Stimulated activated naive CD4-positive, alpha-beta T cell treated with Interleukin-2 at 50 U/mL for 16 hours (primary cell): Measurements from ENCODE around the gene BLOC1S1.

Source experiments
- DNase-seq: peaks from one replicate; lab custom pipeline; 2025; lab: John Stamatoyannopoulos, UW

The BLOC1S1 gene

DNA sequence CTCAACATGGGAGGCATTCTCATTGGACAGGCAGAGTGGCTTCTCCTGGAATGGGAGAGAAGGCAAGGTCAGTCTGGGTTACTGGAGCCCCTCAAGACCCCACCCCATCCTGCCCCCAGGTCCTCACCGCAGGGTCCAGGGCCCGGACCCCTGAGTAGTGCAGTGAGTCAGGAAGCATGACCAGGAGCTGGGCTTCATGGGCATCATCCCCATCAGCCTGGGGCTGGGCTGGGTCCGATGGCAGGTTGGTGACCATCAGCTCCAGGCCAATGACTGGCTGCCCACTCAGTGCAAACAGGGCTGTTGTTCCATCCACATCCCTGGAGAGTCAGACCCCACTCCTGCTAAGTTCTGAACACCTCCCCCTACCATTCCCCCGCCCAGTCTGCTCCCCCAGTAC lies 21.2 kb upstream of the BLOC1S1 start:
- no peak for DNase-seq

GRCh38 chr12:55695349-55695748 lies 20.5 kb upstream of the BLOC1S1 start:
- no peak for DNase-seq

DNA sequence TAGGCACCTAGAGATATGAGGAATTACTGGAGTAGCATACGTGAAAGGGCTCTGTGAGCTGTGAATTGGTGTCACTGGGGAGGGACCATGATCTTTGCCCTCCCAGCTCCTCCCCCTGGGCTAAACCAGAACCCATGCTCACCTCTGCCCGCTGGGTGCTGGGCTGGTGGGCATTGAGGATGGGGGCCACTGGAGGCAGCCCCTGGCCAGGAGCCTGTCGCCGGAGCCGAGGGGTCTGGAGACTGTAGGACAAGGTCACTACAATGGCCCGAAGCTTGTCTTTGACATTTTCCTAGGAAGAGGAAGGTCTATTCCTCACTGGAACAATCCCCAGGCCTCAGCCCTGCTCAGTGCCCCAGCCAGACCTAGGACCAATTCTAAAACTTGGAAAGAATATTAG lies 19.7 kb upstream of the BLOC1S1 start:
- DNase-seq: no peak

DNA sequence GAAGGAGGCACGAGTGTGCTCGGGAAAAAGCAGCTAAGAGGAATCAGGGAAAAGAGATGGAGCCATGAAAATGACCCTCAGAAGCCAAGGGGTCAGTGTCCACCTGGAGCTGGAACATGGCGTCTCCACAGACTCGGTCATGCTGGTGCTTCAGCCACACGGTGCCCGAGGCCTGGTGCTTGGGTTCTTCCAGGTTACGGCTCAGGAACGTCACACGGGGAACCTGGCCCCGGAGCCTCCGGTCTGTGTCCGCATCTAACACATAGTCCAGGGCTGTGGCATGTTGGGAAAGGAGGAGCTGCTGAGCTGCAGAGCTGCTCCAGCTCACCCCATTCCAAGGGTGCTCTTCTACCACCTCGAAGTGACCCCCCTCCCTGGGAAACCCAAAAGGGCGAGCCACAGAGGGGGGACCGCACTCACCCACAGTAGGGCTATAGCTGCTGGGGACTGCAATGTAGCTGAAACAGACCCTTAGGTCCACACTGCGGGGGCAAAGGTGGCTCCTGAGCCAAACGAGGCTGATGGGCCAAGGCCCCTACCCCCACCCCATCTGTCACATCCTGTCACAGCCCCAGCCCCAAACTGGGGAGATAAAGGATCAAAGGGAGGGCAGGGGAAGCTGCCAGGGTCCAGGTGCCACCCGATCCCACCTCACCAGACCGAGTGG lies 18.9 kb upstream of the BLOC1S1 start:
- DNase-seq: no peak

GRCh38 chr12:55697686-55698085 lies 18.2 kb upstream of the BLOC1S1 start:
- no peak for DNase-seq

GRCh38 chr12:55698241-55698955 lies 17.4 kb upstream of the BLOC1S1 start:
- DNase-seq: no peak

GRCh38 chr12:55698965-55699364 lies 16.9 kb upstream of the BLOC1S1 start:
- no peak for DNase-seq

DNA sequence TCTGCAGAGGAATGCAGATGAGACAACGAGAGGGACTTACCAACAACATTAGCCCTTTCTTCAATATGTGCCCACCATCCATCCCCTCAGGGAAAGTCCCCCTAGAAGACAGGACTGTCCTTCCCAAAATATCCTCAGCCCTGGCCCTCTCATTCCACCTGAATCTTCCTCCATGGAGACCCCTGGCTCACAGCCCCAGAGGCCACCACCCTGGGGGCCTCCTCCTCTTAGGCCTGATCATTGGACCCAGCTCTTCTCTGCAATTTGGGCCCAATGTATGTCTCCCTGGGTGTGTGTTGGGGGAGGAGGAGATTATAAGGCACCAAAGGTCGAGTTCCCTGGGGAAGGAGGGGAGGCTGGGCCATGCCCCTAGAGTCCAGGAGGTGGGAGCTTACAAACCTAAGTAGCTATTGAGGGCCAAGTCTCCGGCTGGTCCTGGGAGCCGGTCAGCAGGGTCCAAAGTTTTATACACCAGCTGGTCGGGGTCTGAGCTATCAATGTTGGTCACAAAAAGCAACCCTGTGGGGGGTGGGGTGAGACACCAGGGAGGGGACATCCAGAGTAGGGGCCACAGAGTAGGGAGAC lies 16.3 kb upstream of the BLOC1S1 start:
- no peak for DNase-seq

GRCh38 chr12:55700255-55701018 lies 15.4 kb upstream of the BLOC1S1 start:
- DNase-seq: no peak

- DNase-seq: no peak
Measured at GRCh38 chr12:55702861-55703260, 13.0 kb upstream of the BLOC1S1 start.

- DNase-seq: no peak
Measured at GRCh38 chr12:55703288-55703687, 12.6 kb upstream of the BLOC1S1 start.

DNA sequence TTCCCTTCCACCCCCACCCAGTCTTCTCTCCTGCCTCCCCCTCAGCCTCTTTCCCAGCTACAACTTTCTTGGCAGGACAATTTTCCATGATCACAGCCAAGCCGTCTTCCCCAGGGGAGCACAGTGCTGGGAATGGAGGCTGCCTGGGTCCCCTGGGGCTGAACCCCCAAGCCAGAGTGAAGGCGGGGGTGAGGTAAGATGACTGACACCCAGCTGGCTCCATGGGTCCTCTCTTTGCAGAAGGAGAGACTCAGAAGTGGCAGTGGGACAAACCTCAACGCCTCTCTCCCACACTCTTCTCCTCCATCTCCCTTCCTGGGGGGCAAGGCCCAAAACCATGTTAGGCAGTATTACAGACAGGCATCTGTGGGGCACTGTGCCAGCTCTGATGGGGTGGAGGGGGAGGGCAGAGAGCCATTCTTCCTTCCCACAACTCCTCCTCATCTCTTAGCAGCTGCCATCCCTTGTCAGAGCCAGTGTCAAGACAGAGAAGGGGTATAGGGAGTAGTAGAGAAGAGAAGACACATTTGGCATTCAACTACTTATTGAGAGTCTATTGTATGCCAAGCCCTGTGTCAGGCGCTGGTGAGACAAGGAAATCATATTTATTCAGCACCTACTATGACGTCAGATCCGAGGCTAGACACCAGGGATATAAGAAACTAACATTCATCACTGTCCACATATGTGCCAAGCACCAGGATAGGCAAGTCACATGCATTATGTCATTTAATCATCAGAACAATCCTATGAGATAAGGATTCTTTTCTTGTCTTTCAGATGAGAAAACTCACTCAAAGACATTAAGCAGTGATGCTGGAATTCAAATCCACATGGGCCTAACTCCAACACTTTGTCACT lies 11.7 kb upstream of the BLOC1S1 start:
- DNase-seq: no peak

GRCh38 chr12:55704824-55705718 lies 10.8 kb upstream of the BLOC1S1 start:
- no peak for DNase-seq

- DNase-seq: no peak
Measured at GRCh38 chr12:55705782-55706402, 10.0 kb upstream of the BLOC1S1 start.

GRCh38 chr12:55706568-55707218 lies 9.2 kb upstream of the BLOC1S1 start:
- no peak for DNase-seq

- DNase-seq: no peak
Measured at GRCh38 chr12:55707219-55707671, 8.6 kb upstream of the BLOC1S1 start.

DNA sequence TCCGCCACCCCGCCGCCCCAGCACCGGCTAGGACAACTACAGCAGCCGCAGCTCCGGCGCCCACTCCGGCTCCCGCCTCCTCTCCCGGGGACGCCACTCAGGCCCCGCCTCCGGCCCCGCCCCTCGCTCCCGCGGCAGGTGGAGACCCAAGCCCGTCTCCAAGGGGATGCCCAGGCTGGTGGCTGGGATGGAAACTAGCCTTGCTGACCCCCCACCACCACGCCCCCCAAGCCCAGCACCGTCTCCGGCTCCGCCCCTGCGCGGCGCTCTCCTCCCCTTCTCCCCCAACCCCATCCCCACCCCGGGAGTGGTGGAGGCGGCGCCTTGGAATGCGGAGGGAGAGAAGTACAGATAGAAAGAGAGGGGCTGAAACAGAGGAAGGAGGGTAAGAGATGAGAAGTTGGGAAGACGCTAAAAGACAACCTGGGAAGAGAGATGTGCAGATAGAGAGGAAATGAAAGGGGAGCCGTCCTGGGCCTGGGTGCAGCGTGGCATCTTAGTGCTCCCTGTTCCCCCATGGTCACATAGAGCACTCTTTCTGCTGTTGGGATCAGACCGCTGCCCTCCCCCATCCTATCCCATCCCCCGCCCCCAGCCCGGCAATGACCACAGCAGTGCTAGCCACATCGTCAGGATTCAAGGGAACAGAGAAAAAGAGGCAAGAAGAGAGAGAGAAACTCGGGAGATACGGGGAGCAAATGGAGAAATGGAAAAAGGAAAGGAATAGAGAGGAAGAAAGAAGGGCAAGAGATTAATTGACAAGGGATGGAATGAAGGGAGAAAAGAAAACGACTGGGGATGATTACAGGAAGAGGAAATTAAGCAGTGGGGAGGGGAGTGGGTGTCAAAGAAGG lies 7.8 kb upstream of the BLOC1S1 start, which contains the start of gene ITGA7:
Gene ITGA7, minus strand, starts transcription at position 64 of the 854 bp plus-strand sequence. CDS start 222 bp downstream, outside the sequence.
- DNase-seq: peak; percentile 63

- DNase-seq: no peak
Measured at GRCh38 chr12:55708695-55709233, 7.1 kb upstream of the BLOC1S1 start.
